Transverse colon (tissue), 4 donors: ENCODE measurements around the gene PMF1.

ENCODE experiments used
- CTCF ChIP-seq, 5 experiments: fragments of 200-600 bp in 3 of 5; fragments of 450-650 bp in 2 of 5; sonication (generic) in 3 of 5; IDR thresholded peaks; 1 replicate in 2 of 5; 2 replicates in 3 of 5; pipeline ENCODE4 v1.5.1; 2016 to 2017; ENCODE audit warnings: antibody characterized with exemption in 5 of 5, inconsistent platforms in 3 of 5, mild to moderate bottlenecking in 2 of 5, moderate library complexity in 1 of 5
- POLR2AphosphoS5 ChIP-seq, 3 donors: sonication (generic); formaldehyde crosslinking; IDR thresholded peaks; one replicate each; pipeline ENCODE4 v1.6.1; 2016; ENCODE audit warnings: antibody characterized with exemption in 3 of 3

DNA sequence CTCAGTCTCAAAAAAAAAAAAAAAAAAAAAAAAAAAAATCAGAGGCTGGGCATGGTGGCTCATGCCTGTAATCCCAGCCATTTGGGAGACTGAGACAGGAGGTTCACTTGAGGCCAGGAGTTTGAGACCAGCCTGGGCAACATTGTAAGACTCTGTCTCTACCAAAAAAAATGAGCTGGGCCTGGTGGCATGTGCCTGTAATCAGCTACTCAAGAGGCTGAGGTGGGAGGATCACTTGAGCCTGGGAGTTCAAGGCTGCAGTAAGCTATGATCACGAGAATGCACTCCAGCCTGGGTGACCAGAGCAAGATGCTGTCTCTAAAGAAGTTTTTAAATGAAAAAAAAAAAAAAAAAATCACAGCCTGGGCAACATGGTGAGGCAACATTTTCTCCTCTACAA is 49.1 kb upstream of the PMF1 start:
- no peak for TF ChIP-seq POLR2AphosphoS5 (IDR thresholded peaks at IDR 0.05)
- TF ChIP-seq CTCF (IDR thresholded peaks at IDR 0.05): no peak
